ENCODE data around the gene ARL16. TPM values are rescaled to one million over a fixed set of nuclear protein-coding genes. Genes with fewer than 3 reads are reported as not detected.
A peak's percentile ranks its signal among the peaks of the same experiment; 100 is the strongest.

ARL16 gene
- total RNA-seq, 6 experiments from 2014 or later: 5.3 to 16.8 (median 11.1) TPM

GRCh38 chr17:81715872-81716673 is 32.5 kb upstream of the ARL16 start:
- Histone ChIP-seq H3K4me1 (peaks cover 0 to 17% (median 6%) of the 10 kb centered on the region in 4 donors), H3K9me3 (no peaks in the 10 kb centered on the region), H3K27ac (no peak overlapping the region), H3K4me3 (no peak overlapping the region), H3K27me3 (no peaks in the 10 kb centered on the region), H3K36me3 (peaks cover 0 to 7% (median 2%) of the 10 kb centered on the region in 4 donors)
- intact Hi-C loops (cut with DNase I): no loop called here
- 100% methylated on average over 4 of the region's 43 CpGs for WGBS (ENCODE audit: insufficient coverage, low coverage, low lambda C conversion rate, missing lambda C conversion rate)
- peak in 1 of 3 donors; percentile 55 for DNase-seq
- no peak for TF ChIP-seq CTCF (IDR thresholded peaks at IDR 0.05)
- TF ChIP-seq POLR2A (IDR thresholded peaks at IDR 0.05): no peak
- no peak for ATAC-seq

GRCh38 chr17:81715107-81715871 is 31.7 kb upstream of the ARL16 start:
- TF ChIP-seq CTCF (IDR thresholded peaks at IDR 0.05) (no peak), POLR2A (IDR thresholded peaks at IDR 0.05) (no peak)
- Histone ChIP-seq H3K9me3 (no peaks in the 10 kb centered on the region), H3K36me3 (peaks cover 0 to 7% (median 2%) of the 10 kb centered on the region in 4 donors), H3K27me3 (no peaks in the 10 kb centered on the region), H3K27ac (no peak overlapping the region), H3K4me3 (no peak overlapping the region), H3K4me1 (peaks cover 0 to 25% (median 9%) of the 10 kb centered on the region in 4 donors)
- WGBS (ENCODE audit: insufficient coverage, low coverage, low lambda C conversion rate, missing lambda C conversion rate): 70% methylated on average over 3 of the region's 32 CpGs
- DNase-seq: peak in 1 of 3 donors; percentile 49
- intact Hi-C loops (cut with DNase I): no loop called here
- ATAC-seq: no peak

DNA sequence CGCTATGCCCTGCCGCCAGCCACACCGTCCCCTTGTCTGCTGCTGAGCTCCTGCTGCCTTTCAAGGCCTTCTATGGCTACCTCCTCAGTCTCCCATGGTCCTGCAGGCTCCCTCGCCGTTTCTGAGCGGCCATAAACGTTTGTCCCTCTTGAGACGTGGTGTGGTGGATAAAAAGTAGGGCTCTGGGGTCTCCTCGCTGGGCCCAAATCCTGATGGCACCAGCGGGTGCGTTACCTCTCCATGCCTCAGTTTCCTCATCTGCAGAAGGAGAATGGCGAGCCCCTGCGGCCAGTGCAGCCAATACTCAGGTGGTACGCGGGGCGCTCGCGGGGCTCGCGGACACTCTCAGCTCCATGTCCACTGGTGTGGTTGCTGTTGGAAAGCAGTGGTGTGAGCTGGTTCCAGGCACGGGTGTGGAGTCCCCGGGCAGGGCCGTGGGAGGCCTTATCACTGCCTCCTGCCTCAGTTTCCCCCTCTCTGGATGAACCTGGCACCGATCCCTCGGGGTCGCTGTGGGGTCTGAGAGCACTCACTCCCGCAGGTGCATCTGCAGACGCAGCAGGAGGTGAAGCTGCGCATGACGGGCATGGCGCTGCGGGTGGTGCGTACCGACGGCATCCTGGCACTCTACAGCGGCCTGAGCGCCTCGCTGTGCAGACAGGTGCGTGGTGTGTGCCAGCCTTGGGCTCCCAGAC is 31.0 kb upstream of the ARL16 start:
- intact Hi-C loops (cut with DNase I): no loop called here
- H3K27me3 ChIP-seq: no peaks in the 10 kb centered on the region
- TF ChIP-seq POLR2A (IDR thresholded peaks at IDR 0.05): no peak
- TF ChIP-seq CTCF (IDR thresholded peaks at IDR 0.05): no peak
- H3K4me1 ChIP-seq: peaks cover 0 to 32% (median 13%) of the 10 kb centered on the region in 4 donors
- peak overlapping the region; percentile 69 to 98 (median 87) for H3K4me3 ChIP-seq
- peak in 1 of 3 donors; percentile 51 for DNase-seq
- H3K27ac ChIP-seq: peak overlapping the region in 2 of 3 donors; percentile 62 to 79
- no peaks in the 10 kb centered on the region for H3K9me3 ChIP-seq
- WGBS (ENCODE audit: insufficient coverage, low coverage, low lambda C conversion rate, missing lambda C conversion rate): 60% methylated on average over 2 of the region's 39 CpGs
- peaks cover 0 to 7% (median 2%) of the 10 kb centered on the region in 4 donors for H3K36me3 ChIP-seq
- no peak for ATAC-seq

Measured in right lobe of liver (tissue), 6 donors.